ENCODE results near the gene KCNAB3. TPM values are rescaled to one million over a fixed set of nuclear protein-coding genes. Genes with fewer than 3 reads are reported as not detected.

The KCNAB3 gene
- total and polyA plus RNA-seq, 9 of the 15 experiments (the other 6 are each of a cell fraction or from before 2014, with no cell fraction given): 0.03 to 2.5 (median 1.1) TPM

- peak; percentile 48 for TF ChIP-seq USF1 (CRISPR knock-in tag; IDR thresholded peaks at IDR 0.05)
- TF ChIP-seq RAD21 (CRISPR knock-in tag; conservative IDR thresholded peaks at IDR 0.05 in 1 of 2, IDR thresholded peaks at IDR 0.05 in 1 of 2): peak; percentile 84 to 88
- no peak for TF ChIP-seq CAMTA2 (CRISPR knock-in tag; conservative IDR thresholded peaks at IDR 0.05)
- no peak for TF ChIP-seq CTCFL (IDR thresholded peaks at IDR 0.05; ENCODE audit: borderline replicate concordance, insufficient read depth, low read depth, low read length, poor library complexity, severe bottlenecking)
- TF ChIP-seq PHF21A (IDR thresholded peaks at IDR 0.05; ENCODE audit: borderline replicate concordance, low read depth): no peak
- TF ChIP-seq ZNF143 (CRISPR knock-in tag; IDR thresholded peaks at IDR 0.05): no peak
- no peak for TF ChIP-seq GTF2B (IDR thresholded peaks at IDR 0.05; ENCODE audit: extremely low read depth, insufficient read length)
- TF ChIP-seq XRCC3 (IDR thresholded peaks at IDR 0.05): no peak
- no peak for TF ChIP-seq FOXP4 (CRISPR knock-in tag; IDR thresholded peaks at IDR 0.05; ENCODE audit: borderline replicate concordance)
- TF ChIP-seq SIN3A (IDR thresholded peaks at IDR 0.05; ENCODE audit: borderline replicate concordance in 2 of 2, control insufficient read depth in 1 of 2, low read depth in 2 of 2, low read length in 2 of 2): no peak
- TF ChIP-seq ASH1L (IDR thresholded peaks at IDR 0.05; ENCODE audit: borderline replicate concordance, low read depth, partially characterized antibody): no peak
- no peak for TF ChIP-seq NR0B1 (IDR thresholded peaks at IDR 0.05; ENCODE audit: partially characterized antibody)
- no peak for TF ChIP-seq RFX7 (CRISPR knock-in tag; IDR thresholded peaks at IDR 0.05)
- no peak for TF ChIP-seq NCOA2 (IDR thresholded peaks at IDR 0.05; ENCODE audit: partially characterized antibody in 2 of 2)
- TF ChIP-seq SRSF1 (IDR thresholded peaks at IDR 0.05; ENCODE audit: low read depth, low read length): no peak
- no peak for TF ChIP-seq ZNF398 (CRISPR knock-in tag; IDR thresholded peaks at IDR 0.05)
- TF ChIP-seq SMAD4 (CRISPR knock-in tag; conservative IDR thresholded peaks at IDR 0.05): no peak
- no peak for TF ChIP-seq PML (IDR thresholded peaks at IDR 0.05; ENCODE audit: low read length)
- TF ChIP-seq MTA1 (IDR thresholded peaks at IDR 0.05; ENCODE audit: borderline replicate concordance): no peak
Measured at GRCh38 chr17:7897773-7898172, 31.9 kb downstream of the KCNAB3 start (continued).

All from K562 (cell line).